Endothelial cell of umbilical vein (primary cell): Measurements from ENCODE around the gene RPRD1A.

Source experiments
- CTCF ChIP-seq, 2 donors: IDR thresholded peaks; 1 replicate in 1 of 2; 2 replicates in 1 of 2; pipeline ENCODE4 v1.5.1; 2011; ENCODE audit warnings: low read length in 2 of 2, mild to moderate bottlenecking in 2 of 2, moderate library complexity in 2 of 2, control low read depth in 1 of 2, inconsistent platforms in 1 of 2, low read depth in 1 of 2; ENCODE audit not compliant: insufficient read depth in 1 of 2; ENCODE audit errors: extremely low read depth in 1 of 2
- POLR2A ChIP-seq: IDR thresholded peaks from 2 replicates; pipeline ENCODE4 v1.6.1; 2012; ENCODE audit warnings: low read depth, mild to moderate bottlenecking, control low read depth, low read length
- POLR2AphosphoS5 ChIP-seq: IDR thresholded peaks from 2 replicates; pipeline ENCODE4 v1.6.1; 2012; ENCODE audit warnings: low read depth, mild to moderate bottlenecking, control low read depth, low read length, moderate library complexity; ENCODE audit not compliant: insufficient read depth

DNA sequence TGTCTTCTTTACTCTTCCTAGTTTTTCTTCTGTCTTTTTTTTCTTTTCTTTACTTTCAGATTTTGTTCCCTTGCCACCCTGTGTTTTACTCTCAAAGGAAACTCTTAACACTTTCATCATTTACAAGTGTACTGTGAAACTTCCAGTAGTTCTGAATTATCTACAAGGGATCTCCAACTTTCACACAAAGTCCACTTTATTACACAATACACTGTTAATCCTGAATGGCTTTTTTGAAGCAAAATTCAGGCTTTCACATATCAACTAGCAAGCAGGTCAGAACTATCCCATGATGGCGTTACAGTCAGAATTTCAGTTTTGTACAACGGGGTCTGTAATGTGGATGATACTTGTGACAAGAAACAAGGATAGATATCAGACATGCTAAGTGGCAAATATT, 60.4 kb downstream of the RPRD1A start:
- TF ChIP-seq CTCF (IDR thresholded peaks at IDR 0.05; ENCODE audit: extremely low read depth in 1 of 2, insufficient read depth in 1 of 2, low read depth in 1 of 2, low read length in 2 of 2) (no peak), POLR2A (no peak), POLR2AphosphoS5 (no peak)
